ENCODE results near the gene RBCK1.
"Not testable (repeated sequence)": the region's sequence is repeated elsewhere in the genome, so short reads cannot be mapped to it uniquely, and the experiment has no call there.

Gene RBCK1

GRCh38 chr20:407953-408842 lies at the start of gene RBCK1:
Gene RBCK1, plus strand, starts transcription at chr20:408299. Its CDS starts 459 bp downstream, at chr20:408758.
- DNase-seq = peak; percentile 77

GRCh38 chr20:358891-359555 lies 49.1 kb upstream of the RBCK1 start:
- no peak for DNase-seq

DNA sequence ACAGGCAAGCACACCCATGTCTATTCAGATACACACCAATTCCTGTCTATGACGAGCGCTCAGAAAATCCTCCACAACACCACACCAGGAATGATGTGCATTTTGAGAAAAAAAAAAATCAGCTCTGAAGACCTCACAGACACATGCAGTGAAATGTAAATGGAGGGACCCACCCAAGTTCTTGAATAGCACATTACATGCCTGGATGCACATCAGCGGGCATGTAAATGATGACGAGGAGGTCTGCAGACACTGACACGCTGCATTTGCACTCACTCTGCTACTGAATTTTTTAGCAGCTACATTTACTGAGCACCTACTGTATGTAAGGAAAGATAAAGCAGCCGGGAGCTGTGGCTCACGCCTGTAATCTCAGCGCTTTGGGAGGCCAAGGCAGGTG lies 46.5 kb upstream of the RBCK1 start:
- DNase-seq = no peak

DNA sequence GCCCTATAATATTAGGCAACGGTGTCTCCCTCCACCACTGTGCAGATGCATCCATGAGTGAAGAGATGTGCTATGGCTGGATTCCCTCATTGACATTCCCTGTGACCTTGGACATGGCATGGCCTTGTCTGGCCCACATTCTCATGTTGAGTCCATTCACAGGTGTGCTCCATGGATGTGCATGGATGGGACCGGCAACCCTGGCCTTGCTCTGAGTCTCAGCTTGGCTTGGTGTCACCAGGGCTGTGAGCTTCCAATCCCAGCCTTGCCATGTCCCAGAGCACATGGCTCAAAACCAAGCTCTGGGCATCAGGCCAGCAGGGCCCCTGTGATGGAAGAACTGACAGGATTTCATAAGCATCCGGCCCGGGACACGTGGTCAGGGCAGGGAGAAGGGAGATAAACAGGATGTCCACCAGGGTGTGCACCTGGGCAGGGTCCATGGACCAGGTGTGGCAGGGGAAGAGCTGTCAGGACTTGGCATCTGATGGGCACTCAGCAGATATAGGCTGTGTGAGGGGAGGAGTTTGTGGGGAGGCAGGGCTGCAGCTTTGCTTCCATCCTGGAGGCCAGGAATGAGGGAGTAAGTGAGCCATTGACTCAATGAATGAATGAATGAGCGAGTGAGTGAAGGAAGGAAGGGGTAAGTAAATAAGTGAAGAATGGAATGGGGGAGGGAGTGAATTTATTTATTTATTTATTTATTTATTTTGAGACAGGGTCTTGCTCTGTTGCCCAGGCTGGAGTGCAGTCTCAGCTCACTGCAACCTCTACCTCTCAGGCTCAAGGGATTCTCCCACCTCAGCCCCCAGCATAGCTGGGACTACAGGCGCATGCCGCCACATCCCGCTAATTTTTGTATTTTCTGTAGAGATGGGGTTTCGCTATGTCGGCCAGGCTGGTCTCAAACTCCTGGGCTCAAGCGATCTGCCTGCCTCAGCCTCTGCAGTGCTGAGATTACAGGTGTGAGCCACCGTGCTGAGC lies 45.5 kb upstream of the RBCK1 start:
- peak; percentile 72 for DNase-seq

GRCh38 chr20:363319-364078 lies 44.6 kb upstream of the RBCK1 start:
- DNase-seq = no peak

DNA sequence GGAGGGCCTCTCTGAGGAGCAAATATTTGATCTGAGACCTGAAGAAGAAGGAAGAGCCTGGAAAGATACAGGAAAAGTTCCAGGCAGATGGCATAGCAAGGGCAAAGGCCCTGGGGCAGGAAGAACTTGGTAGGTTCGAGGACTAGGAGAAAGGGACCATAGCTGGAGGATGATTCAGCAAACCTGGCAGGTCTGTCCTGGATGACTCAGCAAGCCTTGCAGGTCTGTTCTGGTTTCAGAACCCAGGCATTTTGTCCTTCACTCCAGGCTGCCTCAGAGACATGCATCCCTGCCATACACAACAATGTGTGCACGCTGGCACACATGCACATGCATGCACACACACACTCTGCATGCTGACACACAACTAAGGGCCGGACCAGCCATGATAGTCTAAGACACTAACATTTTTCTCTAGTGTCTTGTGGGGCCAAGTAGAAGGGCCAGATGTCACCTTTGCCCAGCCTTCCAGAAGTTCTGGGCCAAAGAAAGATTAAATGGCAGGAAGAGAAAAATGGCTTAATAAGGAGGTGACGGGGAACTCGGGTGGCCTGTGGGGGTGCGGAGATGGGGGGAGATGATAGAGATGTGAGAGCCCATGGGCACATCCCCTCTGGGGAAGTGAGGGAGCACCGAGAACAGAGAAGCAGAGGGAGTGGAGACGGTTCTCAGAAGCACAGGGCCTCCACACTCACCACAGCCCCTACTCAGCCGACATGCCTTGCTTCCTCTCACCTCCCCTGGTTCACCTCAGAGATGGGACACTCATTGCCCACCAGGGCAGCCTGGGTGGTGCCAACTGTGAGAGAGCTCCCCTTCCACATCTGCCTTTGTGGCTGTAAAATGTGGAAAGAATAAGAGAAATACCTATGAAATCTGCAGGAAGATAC lies 42.9 kb upstream of the RBCK1 start:
- DNase-seq = no peak

GRCh38 chr20:366041-366718 lies 41.9 kb upstream of the RBCK1 start:
- DNase-seq = no peak

- no peak for DNase-seq
These were observed 41.2 kb upstream of the RBCK1 start for GRCh38 chr20:366719-367485.

- DNase-seq = no peak
These were observed 40.6 kb upstream of the RBCK1 start for GRCh38 chr20:367486-367887.

DNA sequence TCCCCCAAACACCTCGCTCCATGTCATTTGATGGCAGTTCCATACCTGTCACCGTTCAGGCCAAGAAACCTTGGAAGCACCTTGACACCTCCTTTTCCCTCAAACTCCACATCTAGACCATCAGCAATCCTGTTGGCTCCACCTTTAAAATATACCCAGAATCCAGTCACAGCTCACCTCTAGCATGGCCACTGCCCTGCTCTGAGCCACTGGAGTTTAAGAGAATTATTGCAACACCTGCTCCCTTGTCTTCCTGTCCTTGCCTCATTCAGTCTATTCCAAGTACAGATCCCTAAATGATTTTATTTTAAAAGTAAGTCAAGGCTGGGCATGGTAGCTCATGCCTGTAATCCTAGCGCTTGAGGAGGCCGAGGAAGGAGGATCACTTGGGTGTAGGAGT lies 39.2 kb upstream of the RBCK1 start:
- no peak for DNase-seq

DNA sequence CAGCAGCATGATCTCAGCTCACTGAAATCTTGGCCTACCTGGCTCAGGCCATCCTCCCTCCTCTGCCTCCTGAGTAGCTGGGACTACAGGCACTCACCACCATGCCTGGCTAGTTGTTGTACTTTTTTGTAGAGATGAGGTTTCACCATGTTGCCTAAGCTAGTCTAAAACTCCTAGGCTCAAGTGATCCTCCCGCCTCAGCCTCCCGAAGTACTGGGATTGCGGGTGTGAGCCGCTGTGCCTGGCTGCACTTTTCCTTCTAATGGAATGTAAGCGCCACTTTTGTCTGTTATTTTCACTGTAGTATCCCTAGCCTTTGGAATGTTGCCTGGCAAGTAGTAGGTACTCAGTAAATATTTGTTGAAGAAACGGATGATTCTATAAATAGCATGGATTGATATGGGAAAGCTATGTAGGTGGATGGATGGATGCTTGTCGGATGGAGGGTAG lies 37.9 kb upstream of the RBCK1 start:
- no peak for DNase-seq

- DNase-seq = no peak
These were observed 36.9 kb upstream of the RBCK1 start for GRCh38 chr20:370977-371754.

- peak; percentile 92 for DNase-seq
These were observed 36.1 kb upstream of the RBCK1 start for GRCh38 chr20:371755-372542.

DNA sequence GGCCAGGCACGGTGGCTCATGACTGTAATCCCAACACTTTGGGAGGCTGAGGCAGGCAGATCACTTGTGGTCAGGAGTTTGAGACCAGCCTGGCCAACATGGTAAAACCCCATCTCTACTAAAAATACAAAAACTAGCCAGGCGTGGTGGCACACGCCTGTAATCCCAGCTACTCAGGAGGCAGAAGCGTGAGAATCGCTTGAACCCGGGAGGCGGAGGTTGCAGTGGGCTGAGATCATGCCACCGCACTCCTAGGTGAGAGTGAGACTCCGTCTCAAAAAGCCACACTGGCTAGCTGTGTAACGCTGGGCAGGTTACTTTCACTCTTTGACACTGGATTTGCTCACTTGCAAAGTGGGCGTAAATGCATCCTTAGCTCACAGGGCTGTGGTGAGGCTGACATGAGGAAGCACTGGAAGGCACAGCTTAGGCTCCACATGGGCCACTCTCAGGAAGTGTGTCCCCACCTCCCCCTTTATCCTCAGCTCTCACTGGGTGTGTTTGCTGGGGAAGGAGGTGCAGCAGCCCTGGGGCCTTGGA lies 35.5 kb upstream of the RBCK1 start:
- not testable (repeated sequence) for DNase-seq

GRCh38 chr20:373171-373890 lies 34.8 kb upstream of the RBCK1 start:
- peak; percentile 86 for DNase-seq

DNA sequence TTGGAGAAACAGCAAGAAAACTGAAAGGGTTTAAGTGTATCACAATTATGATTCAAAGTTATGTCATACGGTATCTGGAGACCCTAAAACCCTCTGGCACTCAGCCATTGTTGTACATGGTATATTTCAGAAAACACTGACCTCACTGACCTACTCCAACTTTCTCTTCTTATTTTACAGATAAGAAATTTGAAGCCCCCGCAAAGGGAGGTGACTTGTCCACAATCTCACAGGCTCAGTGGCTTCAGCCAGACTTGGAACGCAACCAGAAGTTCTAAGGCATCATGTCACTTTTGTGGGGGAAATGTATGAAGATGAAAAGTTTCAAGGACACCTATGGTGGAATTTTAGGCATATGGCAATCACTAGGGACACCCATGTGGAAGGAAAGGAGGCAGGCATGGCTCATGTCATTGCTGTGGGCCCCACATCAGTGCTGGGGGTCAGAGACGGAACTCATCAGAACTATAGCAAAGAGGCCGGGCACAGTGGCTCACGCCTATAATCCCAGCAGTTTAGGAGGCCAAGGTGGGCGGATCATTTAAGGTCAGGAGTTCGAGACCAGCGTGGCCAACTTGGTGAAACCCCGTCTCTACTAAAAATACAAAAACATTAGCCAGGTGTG lies 32.7 kb upstream of the RBCK1 start:
- no peak for DNase-seq

GRCh38 chr20:376089-376488 lies 32.0 kb upstream of the RBCK1 start:
- no peak for DNase-seq
